ENCODE data around the gene CBR1.

CBR1 gene

DNA sequence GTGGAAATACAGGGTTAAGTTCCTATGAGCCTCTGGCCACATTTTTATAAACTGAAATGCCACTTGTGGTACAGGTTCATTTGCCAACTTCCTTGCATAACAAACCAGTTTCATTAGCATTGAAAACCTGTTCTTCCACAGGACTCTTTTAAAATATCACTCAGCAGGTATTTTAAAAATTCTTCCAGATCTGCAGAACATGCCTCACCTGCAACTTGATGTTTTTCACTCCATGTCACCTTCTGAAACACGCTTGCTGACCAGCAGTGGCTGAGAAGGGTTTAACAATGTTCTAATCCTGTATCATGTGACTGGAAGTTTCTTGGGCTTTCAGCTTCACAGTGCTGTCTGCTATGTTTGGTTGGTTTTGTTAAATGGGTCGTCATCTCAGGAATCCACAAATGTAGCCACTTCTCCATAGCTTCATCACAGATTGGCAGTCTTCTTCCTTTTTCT lies 47.5 kb downstream of the CBR1 start:
- Histone ChIP-seq H3K9me2 (replicated peaks; ENCODE audit: insufficient read depth, low read length) (no peaks in the 10 kb centered on the region), H3K9ac (ENCODE audit: low read length) (no peak overlapping the region), H3K27ac (ENCODE audit: low read depth, low read length) (no peak overlapping the region), H4K20me1 (ENCODE audit: low read depth, low read length) (no peaks in the 10 kb centered on the region), H2AFZ (ENCODE audit: low read depth, low read length, severe bottlenecking) (no peak overlapping the region), H3K27me3 (ENCODE audit: low read length) (no peaks in the 10 kb centered on the region), H3K79me2 (ENCODE audit: insufficient read depth, low read length) (no peaks in the 10 kb centered on the region), H3K4me2 (ENCODE audit: low read depth, low read length, poor library complexity, severe bottlenecking) (no peak overlapping the region), H3F3A (ENCODE audit: insufficient read depth) (no peaks in the 10 kb centered on the region), H3K9me3 (ENCODE audit: insufficient read depth, low read length) (no peaks in the 10 kb centered on the region), H3K36me3 (ENCODE audit: low read length) (no peaks in the 10 kb centered on the region), H3K4me3 (ENCODE audit: insufficient read depth, low read length, poor library complexity, severe bottlenecking) (no peak overlapping the region)
- no peak for TF ChIP-seq EZH2phosphoT487 (conservative IDR thresholded peaks at IDR 0.05; ENCODE audit: low read length)
- TF ChIP-seq, protein P1, sequence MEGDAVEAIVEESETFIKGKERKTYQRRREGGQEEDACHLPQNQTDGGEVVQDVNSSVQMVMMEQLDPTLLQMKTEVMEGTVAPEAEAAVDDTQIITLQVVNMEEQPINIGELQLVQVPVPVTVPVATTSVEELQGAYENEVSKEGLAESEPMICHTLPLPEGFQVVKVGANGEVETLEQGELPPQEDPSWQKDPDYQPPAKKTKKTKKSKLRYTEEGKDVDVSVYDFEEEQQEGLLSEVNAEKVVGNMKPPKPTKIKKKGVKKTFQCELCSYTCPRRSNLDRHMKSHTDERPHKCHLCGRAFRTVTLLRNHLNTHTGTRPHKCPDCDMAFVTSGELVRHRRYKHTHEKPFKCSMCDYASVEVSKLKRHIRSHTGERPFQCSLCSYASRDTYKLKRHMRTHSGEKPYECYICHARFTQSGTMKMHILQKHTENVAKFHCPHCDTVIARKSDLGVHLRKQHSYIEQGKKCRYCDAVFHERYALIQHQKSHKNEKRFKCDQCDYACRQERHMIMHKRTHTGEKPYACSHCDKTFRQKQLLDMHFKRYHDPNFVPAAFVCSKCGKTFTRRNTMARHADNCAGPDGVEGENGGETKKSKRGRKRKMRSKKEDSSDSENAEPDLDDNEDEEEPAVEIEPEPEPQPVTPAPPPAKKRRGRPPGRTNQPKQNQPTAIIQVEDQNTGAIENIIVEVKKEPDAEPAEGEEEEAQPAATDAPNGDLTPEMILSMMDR (IDR thresholded peaks at IDR 0.05; ENCODE audit: insufficient read depth, low read length, poor library complexity, severe bottlenecking): no peak

DNA sequence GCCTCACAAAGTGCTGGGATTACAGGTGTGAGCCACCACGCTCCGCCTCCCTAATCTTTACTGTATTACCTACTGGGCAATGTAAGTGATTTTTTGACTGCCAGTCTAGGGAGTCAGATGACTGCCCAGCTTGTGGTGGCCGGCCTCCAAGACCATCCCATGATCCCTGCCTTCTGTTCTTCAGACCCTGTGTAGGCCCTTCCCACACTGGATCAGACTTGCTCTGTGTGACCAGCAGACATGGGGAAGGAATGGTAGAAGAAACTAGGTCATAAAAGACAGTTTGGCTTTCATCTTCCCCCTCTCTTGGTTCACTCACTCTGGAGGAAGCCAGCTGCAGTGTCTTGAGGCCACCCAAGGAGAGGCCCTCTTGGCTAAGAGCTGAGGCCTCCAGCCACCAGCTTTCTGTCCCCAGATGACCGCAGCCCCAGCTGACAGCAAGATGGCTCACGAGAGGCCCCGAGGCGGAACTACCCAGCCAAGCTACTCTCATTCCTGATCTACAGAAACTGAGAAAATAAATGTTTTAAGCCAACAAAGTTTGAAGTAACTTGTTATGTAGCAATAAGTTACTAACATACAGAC lies 50.6 kb downstream of the CBR1 start:
- Histone ChIP-seq H3K9ac (ENCODE audit: low read length) (no peak overlapping the region), H3K27ac (ENCODE audit: low read depth, low read length) (no peak overlapping the region)

More for the DNA sequence above, 50.6 kb downstream of the CBR1 start:
- H3K9me3 ChIP-seq (ENCODE audit: insufficient read depth, low read length): no peaks in the 10 kb centered on the region
- H4K20me1 ChIP-seq (ENCODE audit: low read depth, low read length): no peaks in the 10 kb centered on the region
- no peak overlapping the region for H3K4me2 ChIP-seq (ENCODE audit: low read depth, low read length, poor library complexity, severe bottlenecking)
- TF ChIP-seq, protein P1 (IDR thresholded peaks at IDR 0.05; ENCODE audit: insufficient read depth, low read length, poor library complexity, severe bottlenecking): no peak
- TF ChIP-seq EZH2phosphoT487 (conservative IDR thresholded peaks at IDR 0.05; ENCODE audit: low read length): no peak
- no peaks in the 10 kb centered on the region for H3K9me2 ChIP-seq (replicated peaks; ENCODE audit: insufficient read depth, low read length)
- no peak overlapping the region for H2AFZ ChIP-seq (ENCODE audit: low read depth, low read length, severe bottlenecking)
- no peaks in the 10 kb centered on the region for H3K27me3 ChIP-seq (ENCODE audit: low read length)
- H3F3A ChIP-seq (ENCODE audit: insufficient read depth): no peaks in the 10 kb centered on the region
- no peaks in the 10 kb centered on the region for H3K79me2 ChIP-seq (ENCODE audit: insufficient read depth, low read length)
- no peak overlapping the region for H3K4me3 ChIP-seq (ENCODE audit: insufficient read depth, low read length, poor library complexity, severe bottlenecking)
- H3K36me3 ChIP-seq (ENCODE audit: low read length): no peaks in the 10 kb centered on the region

Measured in SU-DHL-6 (cell line).